ENCODE measurements around the gene LRRC45. TPM values are rescaled to one million over a fixed set of nuclear protein-coding genes. Genes with fewer than 3 reads are reported as not detected.

LRRC45 gene
- total and polyA plus RNA-seq, 3 experiments from 2014 or later, result 10.1 to 27.6 (median 26.8) TPM

DNA sequence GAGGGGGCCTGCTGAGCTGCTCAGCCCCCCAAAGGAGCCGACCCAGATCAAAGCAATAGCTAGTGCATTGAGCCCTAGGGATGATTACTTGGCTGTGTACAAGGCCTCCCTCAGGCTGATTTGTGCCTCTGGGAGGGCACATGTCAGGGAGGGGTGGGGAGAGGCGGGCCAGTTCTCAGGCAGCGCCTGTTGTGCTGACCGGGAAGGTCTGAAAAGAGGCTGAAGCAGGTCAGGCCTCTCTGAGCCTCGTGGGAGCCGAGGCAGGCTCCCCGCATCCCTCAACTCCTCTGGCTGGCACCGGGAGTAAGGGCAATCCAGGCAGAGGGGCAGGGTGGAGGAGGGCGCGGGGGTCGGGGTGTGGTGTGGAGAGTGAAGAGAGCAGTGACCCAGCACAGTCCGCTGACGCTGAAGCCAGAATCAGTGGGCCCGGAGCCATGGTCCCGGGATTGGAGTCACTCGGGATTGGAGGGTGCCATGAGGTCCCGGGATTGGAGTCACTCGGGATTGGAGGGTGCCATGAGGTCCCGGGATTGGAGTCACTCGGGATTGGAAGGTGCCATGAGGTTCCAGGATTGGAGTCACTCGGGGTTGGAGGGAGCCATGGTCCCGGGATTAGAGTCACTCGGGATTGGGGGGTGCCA, 11.4 kb downstream of the LRRC45 start:
- Mint-ChIP-seq H3K4me3 (peak overlapping the region in 5 of 7 donors; percentile 18 to 88 (median 68)), H3K9me3 (no peaks in the 10 kb centered on the region), H3K27me3 (peaks cover 0 to 4% of the 10 kb centered on the region in 2 donors), H3K36me3 (peaks cover 0 to 5% (median 0%) of the 10 kb centered on the region in 3 donors), H3K4me1 (peaks cover 19 to 41% (median 22%) of the 10 kb centered on the region in 3 donors), H3K27ac (peak overlapping the region in 1 of 8 donors; percentile 69)
- Histone ChIP-seq H3K4me3 (ENCODE audit: low read length) (no peak overlapping the region), H3K9me3 (ENCODE audit: low read length) (no peaks in the 10 kb centered on the region), H3K36me3 (ENCODE audit: insufficient read depth, low read length) (no peaks in the 10 kb centered on the region), H3K27me3 (ENCODE audit: insufficient read depth, low read length, poor library complexity, severe bottlenecking) (no peaks in the 10 kb centered on the region), H3K27ac (ENCODE audit: low read depth, low read length) (no peak overlapping the region), H3K4me1 (ENCODE audit: insufficient read depth, low read length) (peaks cover 23% of the 10 kb centered on the region)
- ChIA-PET POLR2A (no interaction called here), CTCF (interaction anchor here (0.9 to 1.2 kb wide), 2 partner anchors 25 to 72 kb away, joined by 3 read pairs; no protein-coding TSS in a partner anchor)
- DNase-seq, result no peak

DNA sequence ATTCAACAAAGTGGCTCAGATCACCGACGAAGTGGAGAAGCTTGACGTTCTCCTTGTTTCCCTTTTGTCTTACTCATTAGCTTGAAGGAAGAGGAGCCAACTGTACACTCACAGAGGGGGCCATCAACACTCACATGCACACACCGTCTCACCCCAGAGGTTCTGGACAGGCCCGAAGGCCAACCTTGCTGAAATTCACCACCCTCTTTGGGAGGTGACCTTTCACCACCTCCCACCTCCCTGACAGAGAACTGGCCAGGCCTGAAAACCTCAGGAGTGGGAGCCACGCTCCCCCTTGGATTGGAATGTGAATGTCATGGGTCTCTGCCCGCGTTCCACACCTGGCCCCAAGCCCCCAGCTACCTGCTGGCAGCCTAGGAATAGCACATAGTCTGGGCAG, 12.4 kb downstream of the LRRC45 start:
- Mint-ChIP-seq H3K27ac (peak overlapping the region in 4 of 8 donors; percentile 12 to 78 (median 64)), H3K9me3 (no peaks in the 10 kb centered on the region), H3K4me3 (peak overlapping the region; percentile 40 to 97 (median 68)), H3K27me3 (no peaks in the 10 kb centered on the region), H3K4me1 (peaks cover 16 to 34% (median 22%) of the 10 kb centered on the region in 3 donors), H3K36me3 (peaks cover 0 to 5% (median 0%) of the 10 kb centered on the region in 3 donors)
- peaks cover 16% of the 10 kb centered on the region for H3K4me1 ChIP-seq (ENCODE audit: insufficient read depth, low read length)
- no peak for DNase-seq
- H3K36me3 ChIP-seq (ENCODE audit: insufficient read depth, low read length), result no peaks in the 10 kb centered on the region
- H3K9me3 ChIP-seq (ENCODE audit: low read length), result no peaks in the 10 kb centered on the region
- ChIA-PET CTCF (interaction anchor here (0.9 to 1.2 kb wide), 2 partner anchors 26 to 71 kb away, joined by 3 read pairs; no protein-coding TSS in a partner anchor), POLR2A (interaction anchor here (1.0 kb wide), 1 partner anchor 63 kb away, joined by 4 read pairs; the partner anchor contains the start of gene FASN)
- no peaks in the 10 kb centered on the region for H3K27me3 ChIP-seq (ENCODE audit: insufficient read depth, low read length, poor library complexity, severe bottlenecking)
- H3K27ac ChIP-seq (ENCODE audit: low read depth, low read length), result no peak overlapping the region
- H3K4me3 ChIP-seq (ENCODE audit: low read length), result no peak overlapping the region

DNA sequence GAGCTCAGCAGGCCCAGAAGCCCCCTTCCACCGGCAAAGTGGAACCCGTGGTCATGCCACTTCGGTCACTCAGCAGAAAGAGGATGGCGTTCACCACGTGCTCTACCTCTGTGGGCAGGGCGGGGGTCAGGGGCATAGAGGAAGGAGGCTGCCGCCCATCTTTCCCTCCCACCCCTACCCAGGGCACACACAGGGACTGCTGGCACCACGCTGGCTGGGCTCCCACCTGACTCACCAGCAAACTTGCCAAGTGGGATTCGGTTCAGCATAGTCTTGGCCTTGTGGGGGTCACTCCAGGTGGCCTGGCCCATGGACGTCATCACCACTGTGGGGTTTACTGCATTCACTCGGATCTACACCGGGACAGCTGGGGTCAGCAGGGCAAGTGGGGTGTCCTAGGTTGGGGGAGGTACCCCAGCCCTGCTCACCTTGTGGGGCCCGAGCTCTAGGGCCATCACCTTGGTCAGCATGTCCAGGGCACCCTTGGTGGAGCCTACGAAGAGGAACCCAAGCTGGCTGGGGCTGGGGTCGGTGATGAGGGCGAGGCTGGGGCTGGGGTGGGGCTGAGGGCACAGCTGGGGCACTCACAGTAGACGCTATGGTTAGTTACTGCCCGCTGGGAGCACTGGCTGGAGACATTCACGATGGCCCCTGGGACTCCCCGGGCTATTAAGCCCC, 13.0 kb downstream of the LRRC45 start:
- CTCF ChIA-PET, result interaction anchor here (0.6 to 2.0 kb wide), 4 partner anchors 14 to 233 kb away, joined by 3 to 16 read pairs (median 3); partner anchors contain the start of genes CENPX and LRRC45

DNA sequence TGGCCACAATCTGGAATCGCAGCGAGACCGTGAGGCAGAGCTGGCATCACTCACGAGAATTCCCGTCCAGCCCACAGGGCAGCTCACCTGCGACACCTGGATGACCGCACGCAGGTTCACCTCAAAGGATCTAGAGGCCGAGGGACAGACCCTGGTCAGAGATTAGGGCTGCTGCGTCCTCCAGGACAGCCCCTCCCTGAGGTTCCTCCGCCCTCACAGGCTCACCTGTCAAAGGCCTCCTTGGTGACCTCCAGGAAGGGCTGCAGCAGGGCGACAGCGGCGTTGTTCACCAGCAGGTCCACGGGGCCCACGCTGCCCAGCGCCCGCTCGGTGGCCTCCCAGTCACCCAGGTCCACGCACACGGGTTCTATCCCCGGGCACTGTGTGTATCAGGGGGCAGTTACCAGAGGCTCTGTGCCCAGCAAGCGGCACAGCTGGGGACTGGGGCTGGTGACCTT, 13.6 kb downstream of the LRRC45 start:
- Histone ChIP-seq H3K27me3 (ENCODE audit: insufficient read depth, low read length, poor library complexity, severe bottlenecking) (no peaks in the 10 kb centered on the region), H3K4me1 (ENCODE audit: insufficient read depth, low read length) (peaks cover 16% of the 10 kb centered on the region), H3K36me3 (ENCODE audit: insufficient read depth, low read length) (no peaks in the 10 kb centered on the region), H3K9me3 (ENCODE audit: low read length) (no peaks in the 10 kb centered on the region), H3K27ac (ENCODE audit: low read depth, low read length) (peak overlapping the region; percentile 59), H3K4me3 (ENCODE audit: low read length) (peak overlapping the region; percentile 65)
- Mint-ChIP-seq H3K27ac (peak overlapping the region in 2 of 8 donors; percentile 29 to 43), H3K36me3 (peaks cover 0 to 5% (median 0%) of the 10 kb centered on the region in 3 donors), H3K27me3 (no peaks in the 10 kb centered on the region), H3K4me3 (peak overlapping the region; percentile 68 to 97 (median 87)), H3K9me3 (no peaks in the 10 kb centered on the region), H3K4me1 (peaks cover 16 to 32% (median 22%) of the 10 kb centered on the region in 3 donors)
- DNase-seq, result no peak
- CTCF ChIA-PET, result interaction anchor here (0.6 to 2.0 kb wide), 4 partner anchors 14 to 232 kb away, joined by 3 to 16 read pairs (median 4); partner anchors contain the start of genes CENPX and LRRC45
- POLR2A ChIA-PET, result no interaction called here

More for the DNA sequence above, 13.0 kb downstream of the LRRC45 start:
- no peaks in the 10 kb centered on the region for H3K27me3 Mint-ChIP-seq
- Histone ChIP-seq H3K36me3 (ENCODE audit: insufficient read depth, low read length) (no peaks in the 10 kb centered on the region), H3K4me1 (ENCODE audit: insufficient read depth, low read length) (peaks cover 16% of the 10 kb centered on the region), H3K27ac (ENCODE audit: low read depth, low read length) (no peak overlapping the region), H3K27me3 (ENCODE audit: insufficient read depth, low read length, poor library complexity, severe bottlenecking) (no peaks in the 10 kb centered on the region), H3K4me3 (ENCODE audit: low read length) (peak overlapping the region; percentile 65), H3K9me3 (ENCODE audit: low read length) (no peaks in the 10 kb centered on the region)
- no peak for DNase-seq
- H3K4me1 Mint-ChIP-seq, result peaks cover 16 to 32% (median 22%) of the 10 kb centered on the region in 3 donors
- H3K36me3 Mint-ChIP-seq, result peaks cover 0 to 5% (median 0%) of the 10 kb centered on the region in 3 donors
- H3K27ac Mint-ChIP-seq, result peak overlapping the region in 3 of 8 donors; percentile 65 to 79 (median 69)
- POLR2A ChIA-PET, result interaction anchor here (1.0 kb wide), 1 partner anchor 62 kb away, joined by 4 read pairs; the partner anchor contains the start of gene FASN
- H3K9me3 Mint-ChIP-seq, result no peaks in the 10 kb centered on the region
- H3K4me3 Mint-ChIP-seq, result peak overlapping the region; percentile 68 to 97 (median 87)

DNA sequence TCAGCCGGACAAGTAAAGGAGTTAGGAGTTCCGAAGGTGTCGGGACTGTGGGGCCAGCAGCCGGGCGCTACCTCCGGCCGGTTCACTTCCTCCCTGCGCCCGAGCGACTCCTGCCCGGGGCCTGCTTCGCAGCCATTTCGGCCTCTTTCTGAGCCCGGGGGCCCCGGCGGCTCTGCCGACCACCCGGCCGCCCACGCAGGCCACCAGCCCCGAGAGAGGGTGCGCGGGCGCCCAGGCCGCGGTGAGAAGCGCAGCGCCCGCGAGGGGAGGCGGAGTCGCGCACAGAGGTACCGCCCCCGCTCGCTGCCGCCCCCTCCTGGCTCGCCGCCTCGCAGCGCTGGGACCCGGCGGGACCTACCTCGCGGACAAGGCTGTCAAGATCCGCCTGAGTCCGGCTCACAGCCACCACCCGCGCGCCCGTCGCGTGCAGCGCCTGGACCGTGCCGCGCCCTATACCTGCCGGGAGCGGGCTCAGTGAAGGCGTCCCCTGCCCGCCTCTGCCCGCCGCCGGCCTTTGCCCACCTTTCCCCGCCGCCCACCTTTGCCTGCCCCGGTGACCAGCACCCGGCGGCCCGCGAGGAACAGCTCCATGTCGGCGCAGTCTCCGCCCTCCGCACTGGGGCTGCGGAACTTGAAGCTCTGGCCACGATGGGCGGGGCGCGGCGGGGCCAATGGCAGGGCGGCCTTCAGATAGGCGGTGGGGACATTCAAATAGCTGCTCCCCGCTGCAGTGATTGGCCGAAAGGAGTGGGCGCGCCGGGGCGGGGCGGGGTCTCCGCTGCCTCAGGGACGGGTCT, 14.2 kb downstream of the LRRC45 start, which contains the start of gene DCXR:
Gene DCXR, minus strand, starts transcription at position 606 of the 797 bp plus-strand sequence. Its CDS starts 15 bp downstream, at position 591.
- ChIA-PET POLR2A (interaction anchor here (0.7 to 1.6 kb wide), 9 partner anchors 14 to 255 kb away, joined by 3 to 15 read pairs (median 6); partner anchors contain the start of genes CENPX, DUS1L, FASN and GPS1), CTCF (interaction anchor here (0.6 to 2.3 kb wide), 22 partner anchors 8 to 335 kb away, joined by 3 to 23 read pairs (median 4); partner anchors contain the start of genes CCDC57, CENPX, GPS1 and LRRC45)
- peaks cover 16 to 32% (median 22%) of the 10 kb centered on the region in 3 donors for H3K4me1 Mint-ChIP-seq
- DNase-seq, result peak; percentile 92 to 96 (median 95)
- peaks cover 16% of the 10 kb centered on the region for H3K4me1 ChIP-seq (ENCODE audit: insufficient read depth, low read length)
- H3K27me3 Mint-ChIP-seq, result no peaks in the 10 kb centered on the region
- peak within 1 kb of the TSS; percentile 69 to 96 (median 85) for H3K27ac Mint-ChIP-seq
- peaks cover 0 to 5% (median 0%) of the 10 kb centered on the region in 3 donors for H3K36me3 Mint-ChIP-seq
- H3K4me3 ChIP-seq (ENCODE audit: low read length), result peak within 1 kb of the TSS; percentile 65
- H3K4me3 Mint-ChIP-seq, result peak within 1 kb of the TSS; percentile 82 to 97 (median 88)
- peak within 1 kb of the TSS; percentile 59 for H3K27ac ChIP-seq (ENCODE audit: low read depth, low read length)
- no peaks in the 10 kb centered on the region for H3K9me3 Mint-ChIP-seq
- no peaks in the 10 kb centered on the region for H3K9me3 ChIP-seq (ENCODE audit: low read length)
- no peaks in the 10 kb centered on the region for H3K27me3 ChIP-seq (ENCODE audit: insufficient read depth, low read length, poor library complexity, severe bottlenecking)
- H3K36me3 ChIP-seq (ENCODE audit: insufficient read depth, low read length), result no peaks in the 10 kb centered on the region

DNA sequence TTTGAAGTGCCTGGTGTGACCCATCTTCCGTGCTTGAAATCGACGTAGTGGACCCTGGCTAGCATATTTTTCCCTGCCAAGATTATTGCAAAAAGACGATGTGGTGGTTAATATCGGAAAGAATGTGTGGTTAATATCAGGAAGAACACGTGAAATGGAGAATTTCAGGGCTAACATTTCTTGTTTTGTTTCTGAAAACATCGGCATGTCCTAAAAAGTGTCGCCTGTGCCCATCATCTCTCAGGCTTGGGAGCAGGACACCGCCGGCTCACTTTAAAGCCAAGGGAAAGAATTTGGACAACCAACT, 14.7 kb downstream of the LRRC45 start:
- H3K4me3 ChIP-seq (ENCODE audit: low read length), result peak overlapping the region; percentile 65
- H3K36me3 Mint-ChIP-seq, result peaks cover 0 to 5% (median 0%) of the 10 kb centered on the region in 3 donors
- H3K4me3 Mint-ChIP-seq, result peak overlapping the region; percentile 82 to 97 (median 88)
- peaks cover 16% of the 10 kb centered on the region for H3K4me1 ChIP-seq (ENCODE audit: insufficient read depth, low read length)
- POLR2A ChIA-PET, result interaction anchor here (0.7 to 1.6 kb wide), 9 partner anchors 13 to 255 kb away, joined by 3 to 15 read pairs (median 6); partner anchors contain the start of genes CENPX, DUS1L, FASN and GPS1
- no peaks in the 10 kb centered on the region for H3K27me3 Mint-ChIP-seq
- no peak overlapping the region for H3K27ac ChIP-seq (ENCODE audit: low read depth, low read length)
- peak overlapping the region; percentile 69 to 96 (median 85) for H3K27ac Mint-ChIP-seq
- H3K4me1 Mint-ChIP-seq, result peaks cover 16 to 29% (median 22%) of the 10 kb centered on the region in 3 donors
- no peaks in the 10 kb centered on the region for H3K27me3 ChIP-seq (ENCODE audit: insufficient read depth, low read length, poor library complexity, severe bottlenecking)
- no peaks in the 10 kb centered on the region for H3K9me3 ChIP-seq (ENCODE audit: low read length)
- CTCF ChIA-PET, result interaction anchor here (0.6 to 2.3 kb wide), 22 partner anchors 8 to 335 kb away, joined by 3 to 23 read pairs (median 4); partner anchors contain the start of genes CCDC57, CENPX, GPS1 and LRRC45
- DNase-seq, result no peak
- H3K36me3 ChIP-seq (ENCODE audit: insufficient read depth, low read length), result no peaks in the 10 kb centered on the region
- H3K9me3 Mint-ChIP-seq, result no peaks in the 10 kb centered on the region

Data from CD8-positive, alpha-beta memory T cell (primary cell).